Measurements from ENCODE around the gene PTPN14. TPM values are rescaled to one million over a fixed set of nuclear protein-coding genes. Genes with fewer than 3 reads are reported as not detected.
"Not testable (repeated sequence)": the region's sequence is repeated elsewhere in the genome, so short reads cannot be mapped to it uniquely, and the experiment has no call there.

Gene PTPN14
- total RNA-seq, 2 experiments from 2014 or later, result 0.08 to 0.09 TPM

DNA sequence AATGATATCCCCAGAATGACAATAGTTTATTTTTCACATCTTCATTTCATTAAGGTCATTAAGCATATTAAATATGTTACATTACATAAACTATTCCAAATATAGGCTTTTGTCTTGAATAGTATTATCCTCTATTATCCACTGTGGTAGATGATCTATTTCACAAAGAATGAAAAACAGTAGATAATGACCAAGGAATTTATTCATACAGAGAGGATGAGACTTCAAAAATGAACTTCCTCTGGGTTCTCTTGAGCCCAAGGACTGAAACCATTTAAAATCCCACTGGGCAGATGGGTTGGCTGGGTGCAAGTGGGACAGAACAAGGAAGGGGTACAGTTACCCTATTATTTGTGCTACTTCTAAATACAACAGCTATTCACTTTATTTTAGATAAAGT, 33.0 kb downstream of the PTPN14 start:
- Mint-ChIP-seq H3K4me1 (no peaks in the 10 kb centered on the region), H3K27me3 (no peaks in the 10 kb centered on the region), H3K27ac (no peak overlapping the region), H3K4me3 (no peak overlapping the region), H3K9me3 (no peaks in the 10 kb centered on the region), H3K36me3 (no peaks in the 10 kb centered on the region)
- POLR2A ChIA-PET, result no interaction called here
- no peak for DNase-seq
- no peak for ATAC-seq (ENCODE audit: low read depth)

DNA sequence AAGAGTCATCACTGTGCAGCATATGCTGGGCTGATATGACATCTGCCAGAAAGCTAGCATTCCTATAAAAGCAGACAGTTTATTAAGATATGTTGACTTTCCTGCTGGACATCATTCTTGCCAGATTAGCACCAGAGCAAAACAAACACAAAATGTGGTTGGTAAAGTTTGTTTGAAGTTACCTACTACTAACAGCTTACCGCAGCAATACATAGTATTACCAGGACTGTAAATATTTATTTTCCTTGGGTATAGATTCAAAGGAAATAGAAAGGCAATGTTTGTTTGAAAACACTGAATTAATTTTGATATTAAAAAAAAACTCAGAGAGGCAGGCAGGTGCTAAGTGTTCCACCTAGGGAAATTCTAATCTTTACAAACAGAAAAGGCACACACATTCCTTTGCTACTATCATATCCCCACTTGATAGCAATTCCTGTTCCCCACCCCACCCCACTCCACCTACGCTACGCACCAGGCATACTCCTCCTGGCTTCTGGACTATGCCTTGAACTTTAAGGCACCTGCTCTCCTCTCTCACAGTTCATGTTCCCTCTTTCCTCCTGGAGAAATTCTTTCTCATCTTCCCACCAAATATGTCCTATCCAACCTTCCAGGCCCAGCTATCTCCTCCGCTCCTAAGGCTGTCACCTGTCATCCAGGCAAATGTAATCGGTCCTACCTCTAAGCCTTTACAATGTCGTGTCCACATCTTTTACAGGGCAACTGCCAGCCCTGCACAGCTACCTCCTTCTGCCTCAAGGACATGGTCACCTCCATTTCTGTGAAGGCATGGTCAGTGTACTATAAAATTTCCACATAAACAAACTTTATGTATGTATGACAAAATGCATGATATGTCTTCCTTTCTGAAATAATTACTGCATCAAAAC, 34.7 kb downstream of the PTPN14 start:
- no peak for DNase-seq
- POLR2A ChIA-PET, result no interaction called here
- peaks cover 2% of the 10 kb centered on the region for H3K27me3 Mint-ChIP-seq
- H3K36me3 Mint-ChIP-seq, result no peaks in the 10 kb centered on the region
- no peaks in the 10 kb centered on the region for H3K4me1 Mint-ChIP-seq
- H3K4me3 Mint-ChIP-seq, result no peak overlapping the region
- H3K27ac Mint-ChIP-seq, result no peak overlapping the region
- no peaks in the 10 kb centered on the region for H3K9me3 Mint-ChIP-seq
- no peak for ATAC-seq (ENCODE audit: low read depth)

DNA sequence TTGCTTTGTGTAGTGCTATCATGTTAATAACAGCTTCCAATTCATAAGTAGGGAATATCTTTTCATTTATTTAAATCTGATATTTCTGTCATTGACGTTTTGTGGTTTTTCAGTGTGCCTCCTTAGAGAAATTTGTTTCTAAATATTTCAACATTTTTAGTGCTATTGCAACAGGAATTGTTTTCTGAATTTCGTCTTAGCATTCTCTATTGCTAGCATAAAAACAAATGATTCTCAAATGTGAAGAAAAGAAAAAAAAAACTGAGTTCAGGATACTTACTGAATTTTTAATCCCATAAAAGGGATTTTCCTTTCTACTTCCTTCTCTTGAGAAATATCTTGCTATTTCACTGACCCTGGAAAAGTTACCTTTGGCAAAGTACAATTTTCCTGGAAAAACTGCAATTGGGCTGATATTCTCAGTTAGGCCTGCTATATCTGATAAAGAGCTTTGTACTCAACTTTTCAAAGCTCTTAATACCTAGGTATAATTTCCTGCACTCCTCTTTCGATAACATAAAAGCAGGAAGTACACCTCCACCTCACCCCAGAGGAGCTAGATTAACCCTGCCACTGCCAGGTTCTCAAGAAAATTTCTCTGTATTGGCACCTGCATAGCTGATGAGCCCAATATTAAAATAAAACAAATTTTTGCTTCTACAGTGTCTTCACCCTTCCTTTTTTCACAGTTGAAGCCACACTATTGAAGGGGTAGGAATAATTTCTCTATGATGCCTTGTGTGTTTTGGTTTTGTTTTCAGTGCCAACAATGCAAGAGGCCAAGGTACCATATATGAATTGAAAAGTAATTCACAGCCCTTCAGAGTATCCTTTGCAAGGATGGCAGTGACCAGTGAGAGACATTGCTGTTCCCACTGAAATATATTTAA, 35.6 kb downstream of the PTPN14 start:
- Mint-ChIP-seq H3K36me3 (no peaks in the 10 kb centered on the region), H3K4me1 (no peaks in the 10 kb centered on the region), H3K27me3 (peaks cover 2% of the 10 kb centered on the region), H3K4me3 (no peak overlapping the region), H3K9me3 (no peaks in the 10 kb centered on the region), H3K27ac (no peak overlapping the region)
- ATAC-seq (ENCODE audit: low read depth) (no peak), DNase-seq (no peak)
- POLR2A ChIA-PET, result no interaction called here

DNA sequence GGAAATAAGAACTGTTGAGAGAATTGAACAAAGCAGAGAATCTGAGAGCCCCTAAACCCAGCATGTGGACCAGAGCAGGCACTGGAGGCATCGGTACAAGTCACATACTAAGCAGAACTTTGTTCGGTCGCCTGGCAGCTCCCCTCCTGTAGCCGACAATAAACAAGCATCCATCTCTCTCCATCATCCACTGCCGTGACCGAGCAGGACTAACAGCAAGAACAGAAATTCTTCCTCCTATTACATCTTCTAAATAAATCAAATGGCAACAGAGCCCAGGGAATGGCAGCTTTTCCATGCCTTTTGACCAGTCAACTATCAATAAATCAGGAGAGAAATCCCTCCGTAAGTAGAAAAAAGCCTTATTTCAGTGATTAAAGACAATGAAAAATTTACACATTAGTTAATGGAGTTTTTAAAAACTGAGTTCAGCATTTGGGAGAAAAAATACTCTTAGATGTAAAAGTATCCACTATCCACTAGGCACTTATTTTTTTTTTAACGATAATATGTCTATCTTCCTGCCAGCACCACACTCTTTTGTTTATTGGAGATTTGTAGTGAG, 36.5 kb downstream of the PTPN14 start:
- Mint-ChIP-seq H3K27ac (no peak overlapping the region), H3K27me3 (peaks cover 2% of the 10 kb centered on the region), H3K36me3 (peaks cover 2% of the 10 kb centered on the region), H3K9me3 (peaks cover 2% of the 10 kb centered on the region), H3K4me1 (no peaks in the 10 kb centered on the region), H3K4me3 (no peak overlapping the region)
- POLR2A ChIA-PET, result no interaction called here
- no peak for ATAC-seq (ENCODE audit: low read depth)
- no peak for DNase-seq

DNA sequence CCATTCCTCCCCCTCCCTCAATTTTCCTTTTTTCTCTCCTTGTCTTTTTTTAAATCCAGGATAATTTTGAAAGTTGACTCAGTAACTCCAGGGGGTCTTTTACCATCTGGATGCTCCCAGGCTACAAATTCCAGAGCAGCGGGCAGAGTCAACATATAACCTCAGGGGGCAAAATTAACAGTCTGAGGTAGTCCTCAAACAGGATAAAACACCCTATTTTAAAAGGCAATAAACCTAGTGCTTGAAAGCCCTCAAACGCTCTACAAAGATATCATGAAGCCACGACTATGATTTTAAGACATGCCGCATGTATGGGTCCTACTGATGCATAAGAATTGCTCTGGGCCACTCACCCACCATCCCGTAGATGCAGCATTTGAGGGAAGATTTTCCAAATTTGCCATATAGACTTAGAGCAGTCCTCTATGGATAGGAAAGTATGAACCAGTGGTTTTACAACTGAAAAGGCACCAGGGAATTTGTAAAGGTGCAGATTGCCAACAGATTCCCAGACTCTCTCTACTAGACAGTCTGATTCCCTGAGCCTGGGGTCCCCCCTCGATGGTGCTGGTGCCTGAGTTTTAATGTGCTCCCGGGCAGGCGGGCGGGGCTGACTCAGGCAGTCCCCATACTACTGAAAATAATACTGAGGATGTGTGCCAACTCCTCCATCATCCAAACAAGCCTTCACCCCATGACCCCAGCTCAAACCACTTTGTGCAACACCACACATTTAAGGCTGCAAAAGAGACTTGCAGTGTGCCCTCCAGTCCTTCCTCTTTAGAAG, 37.2 kb downstream of the PTPN14 start:
- DNase-seq (no peak), ATAC-seq (ENCODE audit: low read depth) (no peak)
- H3K27ac Mint-ChIP-seq, result no peak overlapping the region
- no peaks in the 10 kb centered on the region for H3K4me1 Mint-ChIP-seq
- H3K27me3 Mint-ChIP-seq, result peaks cover 2% of the 10 kb centered on the region
- peaks cover 2% of the 10 kb centered on the region for H3K36me3 Mint-ChIP-seq
- peaks cover 2% of the 10 kb centered on the region for H3K9me3 Mint-ChIP-seq
- no peak overlapping the region for H3K4me3 Mint-ChIP-seq
- POLR2A ChIA-PET, result no interaction called here

DNA sequence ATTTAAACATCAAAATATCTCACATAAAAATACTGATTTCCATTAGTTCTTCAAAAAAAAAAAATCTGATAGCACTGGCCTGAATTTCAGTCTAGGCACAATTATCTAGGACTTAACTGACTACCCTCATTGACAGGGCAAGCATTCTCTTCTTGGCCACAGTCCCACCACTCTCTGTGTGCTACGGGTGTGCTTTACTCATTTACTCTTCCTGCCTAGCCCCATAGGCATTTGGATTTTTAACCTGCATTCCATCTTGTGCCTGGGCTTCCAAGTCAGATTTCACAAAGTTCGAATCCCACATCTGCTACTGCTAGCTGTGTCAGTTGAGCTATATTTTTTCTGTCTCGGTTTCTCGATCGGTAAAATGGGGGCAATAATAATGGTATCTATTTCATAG, 38.0 kb downstream of the PTPN14 start:
- H3K4me1 Mint-ChIP-seq, result no peaks in the 10 kb centered on the region
- POLR2A ChIA-PET, result no interaction called here
- H3K9me3 Mint-ChIP-seq, result peaks cover 2% of the 10 kb centered on the region
- peaks cover 2% of the 10 kb centered on the region for H3K27me3 Mint-ChIP-seq
- H3K36me3 Mint-ChIP-seq, result peaks cover 2% of the 10 kb centered on the region
- ATAC-seq (ENCODE audit: low read depth) (no peak), DNase-seq (no peak)
- no peak overlapping the region for H3K27ac Mint-ChIP-seq
- no peak overlapping the region for H3K4me3 Mint-ChIP-seq

DNA sequence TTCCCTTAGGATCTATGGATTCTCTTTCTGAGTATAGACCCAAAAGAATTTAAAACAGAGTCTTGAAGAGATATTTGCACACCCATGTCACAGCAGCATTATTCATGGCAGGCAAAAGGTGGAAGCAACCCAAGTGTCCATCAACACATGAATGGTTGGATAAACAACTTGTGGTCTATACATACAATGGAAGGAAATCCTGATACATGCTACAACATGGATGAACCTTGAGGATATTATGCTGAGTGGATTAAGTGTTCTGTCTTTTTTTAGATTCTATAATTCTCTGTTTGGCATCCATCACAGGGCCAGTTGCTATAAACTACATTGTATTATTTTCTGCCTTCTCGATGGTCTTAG, 39.8 kb downstream of the PTPN14 start:
- Mint-ChIP-seq H3K9me3 (peaks cover 2% of the 10 kb centered on the region), H3K27ac (no peak overlapping the region), H3K27me3 (peaks cover 2% of the 10 kb centered on the region), H3K36me3 (peaks cover 2% of the 10 kb centered on the region), H3K4me3 (no peak overlapping the region), H3K4me1 (no peaks in the 10 kb centered on the region)
- POLR2A ChIA-PET, result no interaction called here
- DNase-seq (no peak), ATAC-seq (ENCODE audit: low read depth) (no peak)

DNA sequence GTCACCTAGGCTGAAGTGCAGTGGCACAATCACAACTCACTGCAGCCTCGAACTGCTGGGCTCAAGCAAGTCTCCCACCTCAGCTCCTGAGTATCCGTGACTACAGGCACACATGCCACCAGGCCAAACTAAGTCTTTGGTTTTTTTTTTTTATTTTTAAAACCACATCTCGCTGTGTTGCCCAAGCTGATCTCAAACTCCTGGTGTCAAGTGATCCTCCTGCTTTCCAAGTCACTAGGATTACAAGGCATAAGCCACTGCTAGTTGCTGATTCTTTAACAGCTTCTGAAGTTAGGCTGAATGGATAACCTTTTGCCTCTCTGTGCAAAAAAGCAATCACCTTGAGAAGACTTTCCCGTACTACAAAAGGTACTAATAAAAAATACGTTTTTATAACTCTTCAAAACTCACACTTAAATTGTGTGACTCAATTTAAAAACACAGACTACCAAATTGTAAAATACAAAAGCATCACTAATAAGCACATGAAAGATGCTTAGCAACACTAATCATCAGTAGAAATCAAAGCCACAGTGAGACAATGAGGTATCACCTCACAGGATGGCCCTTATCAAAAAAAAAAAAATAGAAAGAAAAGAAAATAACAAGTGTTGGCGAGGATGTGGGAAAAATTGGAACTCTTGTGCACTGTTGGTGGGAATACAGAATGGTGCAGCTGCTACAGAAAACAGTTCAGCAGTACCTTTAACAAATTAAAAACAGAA, 40.3 kb downstream of the PTPN14 start:
- DNase-seq (no peak), ATAC-seq (ENCODE audit: low read depth) (no peak)
- Mint-ChIP-seq H3K4me3 (no peak overlapping the region), H3K36me3 (peaks cover 2% of the 10 kb centered on the region), H3K9me3 (peaks cover 2% of the 10 kb centered on the region), H3K4me1 (no peaks in the 10 kb centered on the region), H3K27me3 (peaks cover 2% of the 10 kb centered on the region), H3K27ac (no peak overlapping the region)
- POLR2A ChIA-PET, result no interaction called here

DNA sequence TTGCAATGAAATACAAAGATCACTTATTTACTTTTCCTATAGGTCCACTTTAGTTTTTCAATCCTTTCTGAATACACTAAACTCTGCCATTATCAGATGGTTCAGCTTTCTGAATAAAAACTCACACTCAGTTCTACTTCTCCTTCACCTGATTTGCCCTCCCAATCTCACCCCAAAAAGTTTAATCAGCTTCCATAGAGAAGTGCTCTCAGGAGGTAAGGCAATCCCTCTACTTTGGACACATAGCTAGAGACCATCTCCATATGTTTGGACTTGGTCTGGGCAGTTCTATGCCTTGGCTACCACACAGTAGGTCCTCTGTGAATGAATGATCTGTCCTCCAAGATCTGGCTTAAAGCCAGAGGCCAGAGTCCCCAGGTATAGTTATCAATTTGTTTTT, 40.9 kb downstream of the PTPN14 start:
- Mint-ChIP-seq H3K36me3 (peaks cover 2% of the 10 kb centered on the region), H3K27ac (no peak overlapping the region), H3K4me1 (no peaks in the 10 kb centered on the region), H3K9me3 (peaks cover 2% of the 10 kb centered on the region), H3K27me3 (peaks cover 2% of the 10 kb centered on the region), H3K4me3 (no peak overlapping the region)
- DNase-seq (no peak), ATAC-seq (ENCODE audit: low read depth) (no peak)
- POLR2A ChIA-PET, result no interaction called here

DNA sequence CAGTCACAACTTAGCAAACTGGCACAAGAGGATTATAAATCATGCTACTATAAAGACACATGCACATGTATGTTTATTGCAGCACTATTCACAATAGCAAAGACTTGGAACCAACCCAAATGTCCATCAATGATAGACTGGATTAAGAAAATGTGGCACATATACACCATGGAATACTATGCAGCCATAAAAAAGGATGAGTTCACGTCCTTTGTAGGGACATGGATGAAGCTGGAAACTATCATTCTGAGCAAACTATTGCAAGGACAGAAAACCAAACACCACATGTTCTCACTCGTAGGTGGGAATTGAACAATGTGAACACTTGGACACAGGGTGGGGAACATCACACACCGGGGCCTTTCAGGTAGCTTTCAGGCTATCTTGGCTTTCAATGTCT, 41.8 kb downstream of the PTPN14 start:
- H3K27ac Mint-ChIP-seq; H3K36me3 Mint-ChIP-seq; POLR2A ChIA-PET; H3K9me3 Mint-ChIP-seq; H3K4me1 Mint-ChIP-seq; H3K27me3 Mint-ChIP-seq; DNase-seq; ATAC-seq (ENCODE audit: low read depth); H3K4me3 Mint-ChIP-seq: not testable (repeated sequence)

DNA sequence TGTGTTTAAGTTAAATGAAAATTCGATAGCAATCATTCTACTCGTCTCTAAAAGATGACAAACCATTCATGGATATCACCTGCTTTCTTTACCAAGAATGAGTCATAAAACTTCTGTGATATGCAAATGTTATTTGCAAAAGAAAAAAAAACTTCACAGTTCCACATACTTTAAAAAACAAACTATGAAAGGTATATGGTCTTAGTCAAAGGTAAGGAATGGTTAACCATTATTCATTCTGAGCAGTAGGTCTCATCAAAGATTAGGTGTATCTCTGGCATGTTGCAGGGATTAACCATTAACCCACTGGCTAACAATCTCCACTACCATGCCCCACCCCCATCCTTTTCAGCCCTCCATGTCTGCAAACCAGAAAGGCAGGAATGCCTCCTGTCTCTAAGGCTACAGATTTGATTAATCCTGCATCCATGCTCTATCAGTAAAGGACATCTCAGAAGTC, 44.4 kb downstream of the PTPN14 start:
- no peak for ATAC-seq (ENCODE audit: low read depth)
- no peak overlapping the region for H3K4me3 Mint-ChIP-seq
- POLR2A ChIA-PET, result no interaction called here
- peaks cover 2% of the 10 kb centered on the region for H3K36me3 Mint-ChIP-seq
- no peak overlapping the region for H3K27ac Mint-ChIP-seq
- DNase-seq, result no peak
- no peaks in the 10 kb centered on the region for H3K4me1 Mint-ChIP-seq
- H3K9me3 Mint-ChIP-seq, result peaks cover 2% of the 10 kb centered on the region
- H3K27me3 Mint-ChIP-seq, result peaks cover 2% of the 10 kb centered on the region

DNA sequence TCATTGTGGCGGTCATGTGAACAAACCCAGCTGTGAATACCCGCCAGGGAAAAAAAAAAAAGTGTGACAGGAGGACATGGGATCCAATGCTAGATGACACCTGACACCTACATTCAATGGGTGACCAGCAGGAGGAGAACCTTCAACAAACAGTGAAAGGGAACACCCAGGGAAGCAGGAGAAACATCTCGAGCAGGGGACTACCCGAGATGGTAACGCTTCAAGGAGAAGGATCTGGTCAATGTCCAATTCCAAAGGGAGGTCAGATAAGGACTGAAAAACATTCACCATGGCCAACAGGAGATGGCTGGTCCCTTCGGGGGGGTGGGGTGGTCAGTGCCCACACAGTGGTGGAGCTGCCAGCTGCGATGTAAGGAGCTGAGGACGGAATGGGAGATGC, 46.3 kb downstream of the PTPN14 start:
- Mint-ChIP-seq H3K36me3 (peaks cover 2% of the 10 kb centered on the region), H3K27ac (no peak overlapping the region)

More for the DNA sequence above, 46.3 kb downstream of the PTPN14 start:
- Mint-ChIP-seq H3K4me3 (no peak overlapping the region), H3K9me3 (peaks cover 2% of the 10 kb centered on the region), H3K4me1 (no peaks in the 10 kb centered on the region), H3K27me3 (peaks cover 3% of the 10 kb centered on the region)
- ATAC-seq (ENCODE audit: low read depth) (no peak), DNase-seq (no peak)
- POLR2A ChIA-PET, result no interaction called here

All from activated naive CD8-positive, alpha-beta T cell treated with anti-CD3 and anti-CD28 coated beads, Interleukin-2, amount 10 ng/mL, durations not matched to agents 7 days and 5 days (primary cell).